ENCODE measurements around the gene BCR.

Gene BCR

DNA sequence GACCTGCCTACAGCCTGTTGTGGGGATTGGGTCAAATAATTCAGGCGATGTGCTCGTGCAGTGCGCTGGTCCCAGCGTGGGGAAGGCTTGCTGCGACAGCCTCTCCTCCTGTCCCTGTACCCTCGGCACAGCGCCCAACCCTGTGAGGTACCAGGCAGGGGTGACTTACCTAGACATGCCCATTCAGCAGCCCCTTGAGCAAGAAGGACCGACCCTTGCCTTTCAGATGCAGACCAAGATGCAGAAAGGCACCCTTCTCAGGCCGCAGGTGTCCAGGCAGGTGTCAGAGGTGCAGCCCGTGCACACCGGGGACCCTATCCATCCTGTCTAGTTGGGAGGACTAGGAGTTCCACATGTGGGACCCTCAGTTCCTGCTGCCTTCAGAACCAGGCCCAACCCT is 102.7 kb downstream of the BCR start:
- TF ChIP-seq, protein P1, sequence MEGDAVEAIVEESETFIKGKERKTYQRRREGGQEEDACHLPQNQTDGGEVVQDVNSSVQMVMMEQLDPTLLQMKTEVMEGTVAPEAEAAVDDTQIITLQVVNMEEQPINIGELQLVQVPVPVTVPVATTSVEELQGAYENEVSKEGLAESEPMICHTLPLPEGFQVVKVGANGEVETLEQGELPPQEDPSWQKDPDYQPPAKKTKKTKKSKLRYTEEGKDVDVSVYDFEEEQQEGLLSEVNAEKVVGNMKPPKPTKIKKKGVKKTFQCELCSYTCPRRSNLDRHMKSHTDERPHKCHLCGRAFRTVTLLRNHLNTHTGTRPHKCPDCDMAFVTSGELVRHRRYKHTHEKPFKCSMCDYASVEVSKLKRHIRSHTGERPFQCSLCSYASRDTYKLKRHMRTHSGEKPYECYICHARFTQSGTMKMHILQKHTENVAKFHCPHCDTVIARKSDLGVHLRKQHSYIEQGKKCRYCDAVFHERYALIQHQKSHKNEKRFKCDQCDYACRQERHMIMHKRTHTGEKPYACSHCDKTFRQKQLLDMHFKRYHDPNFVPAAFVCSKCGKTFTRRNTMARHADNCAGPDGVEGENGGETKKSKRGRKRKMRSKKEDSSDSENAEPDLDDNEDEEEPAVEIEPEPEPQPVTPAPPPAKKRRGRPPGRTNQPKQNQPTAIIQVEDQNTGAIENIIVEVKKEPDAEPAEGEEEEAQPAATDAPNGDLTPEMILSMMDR (IDR thresholded peaks at IDR 0.05; ENCODE audit: control extremely low read depth, extremely low read depth, low read depth, missing control alignments): no peak
- ChIA-PET POLR2A (no interaction called here), CTCF (interaction anchor here (1.2 to 13.3 kb wide), 11 partner anchors 10 to 324 kb away, joined by 3 to 229 read pairs (median 11); partner anchors contain the start of gene BCR)
- DNase-seq (ENCODE audit: extremely low spot score): no peak

DNA sequence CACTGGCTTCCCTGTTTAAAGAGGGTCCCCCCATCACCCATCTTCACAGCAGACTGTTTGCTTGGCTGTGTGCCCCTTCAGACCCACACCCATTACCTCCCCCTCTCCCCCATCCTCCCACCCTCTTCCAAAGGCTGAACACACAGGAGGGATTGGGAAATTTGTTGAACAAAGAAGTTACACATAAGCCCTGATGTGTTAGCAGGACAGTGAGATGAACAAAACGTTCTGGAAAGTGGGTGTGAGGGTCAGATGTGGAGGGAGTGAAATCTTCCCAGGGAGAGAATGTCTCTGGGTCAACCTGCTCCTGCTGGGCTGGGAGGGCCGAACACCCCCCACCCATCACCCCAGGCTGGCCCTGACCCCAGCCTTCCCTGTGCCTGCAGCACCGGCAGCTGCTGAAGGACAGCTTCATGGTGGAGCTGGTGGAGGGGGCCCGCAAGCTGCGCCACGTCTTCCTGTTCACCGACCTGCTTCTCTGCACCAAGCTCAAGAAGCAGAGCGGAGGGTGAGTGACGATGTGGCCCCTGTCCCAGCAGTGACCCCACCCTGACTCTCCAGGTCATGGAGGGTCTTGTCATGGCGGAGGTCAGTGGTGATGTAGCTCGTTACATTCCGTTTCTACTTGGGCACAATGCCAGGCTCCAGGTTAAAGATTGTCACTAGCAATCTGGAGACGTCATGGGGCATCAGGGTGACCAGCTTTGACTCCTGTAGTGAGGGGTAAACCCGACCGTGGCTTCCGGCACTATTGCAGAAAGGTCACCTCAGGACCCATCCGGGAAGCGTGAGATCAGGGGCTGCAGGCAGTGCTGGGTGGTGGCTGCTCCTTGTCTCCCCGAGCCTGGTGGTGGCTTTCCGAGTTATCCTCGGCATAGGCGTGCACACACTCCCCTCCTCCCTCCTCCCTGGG is 103.5 kb downstream of the BCR start:
- CTCF ChIA-PET: interaction anchor here (0.8 to 13.3 kb wide), 4 partner anchors 10 to 512 kb away, joined by 3 to 229 read pairs (median 28); partner anchors contain the start of gene BCR
- POLR2A ChIA-PET: no interaction called here
- no peak for DNase-seq (ENCODE audit: extremely low spot score)
- TF ChIP-seq, protein P1 (IDR thresholded peaks at IDR 0.05; ENCODE audit: control extremely low read depth, extremely low read depth, low read depth, missing control alignments): no peak

DNA sequence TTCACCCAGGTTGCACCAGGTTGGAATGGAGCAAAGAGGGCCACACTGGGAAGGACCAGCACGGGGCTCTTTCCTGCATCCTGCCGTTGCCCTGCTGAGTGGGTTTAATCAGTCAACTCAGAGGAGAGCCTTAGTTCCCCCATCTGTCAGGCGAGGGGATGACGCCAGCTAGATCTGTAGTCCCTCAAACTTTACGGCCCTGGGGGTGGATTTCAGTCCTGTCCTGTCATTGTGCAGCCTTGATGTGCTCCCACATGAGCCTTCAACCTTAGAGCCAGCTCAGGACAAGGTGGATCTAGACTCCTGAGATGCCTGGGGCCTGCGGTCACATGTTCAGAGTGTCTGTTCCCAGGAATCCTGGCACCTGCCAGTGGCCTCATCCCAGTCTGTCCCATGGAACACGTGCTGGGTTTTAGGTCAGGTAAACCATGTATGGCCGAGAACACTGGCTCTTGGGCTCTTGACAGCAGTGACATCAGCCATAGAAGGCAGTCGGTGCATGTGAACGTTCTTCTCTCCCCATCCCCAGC is 104.3 kb downstream of the BCR start:
- CTCF ChIA-PET: interaction anchor here (1.8 to 13.3 kb wide), 3 partner anchors 7 to 326 kb away, joined by 4 to 229 read pairs (median 53); partner anchors contain the start of gene BCR
- DNase-seq (ENCODE audit: extremely low spot score): no peak
- TF ChIP-seq, protein P1 (IDR thresholded peaks at IDR 0.05; ENCODE audit: control extremely low read depth, extremely low read depth, low read depth, missing control alignments): no peak
- POLR2A ChIA-PET: no interaction called here

DNA sequence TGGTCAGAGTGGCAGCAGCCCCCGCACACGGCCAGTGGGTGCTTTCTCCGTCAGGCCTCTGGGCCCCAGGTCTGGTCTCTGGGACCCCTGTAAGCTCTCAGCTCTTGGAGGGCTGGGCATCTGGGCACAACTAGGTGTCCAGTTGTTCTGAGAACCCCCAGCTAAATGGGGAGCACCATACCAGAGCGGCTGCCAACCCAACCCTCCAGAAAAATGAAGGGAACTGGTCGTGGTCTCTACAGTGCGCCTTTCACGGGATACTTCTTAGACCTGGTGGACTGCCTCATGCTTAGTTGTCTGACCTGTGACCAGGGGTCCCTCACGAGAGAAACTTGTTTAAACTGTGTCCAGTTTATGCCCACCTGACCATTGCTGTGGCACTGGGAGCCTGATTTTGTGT is 104.9 kb downstream of the BCR start:
- CTCF ChIA-PET: interaction anchor here (1.8 to 13.3 kb wide), 3 partner anchors 8 to 326 kb away, joined by 4 to 229 read pairs (median 53); partner anchors contain the start of gene BCR
- TF ChIP-seq, protein P1 (IDR thresholded peaks at IDR 0.05; ENCODE audit: control extremely low read depth, extremely low read depth, low read depth, missing control alignments): no peak

DNA sequence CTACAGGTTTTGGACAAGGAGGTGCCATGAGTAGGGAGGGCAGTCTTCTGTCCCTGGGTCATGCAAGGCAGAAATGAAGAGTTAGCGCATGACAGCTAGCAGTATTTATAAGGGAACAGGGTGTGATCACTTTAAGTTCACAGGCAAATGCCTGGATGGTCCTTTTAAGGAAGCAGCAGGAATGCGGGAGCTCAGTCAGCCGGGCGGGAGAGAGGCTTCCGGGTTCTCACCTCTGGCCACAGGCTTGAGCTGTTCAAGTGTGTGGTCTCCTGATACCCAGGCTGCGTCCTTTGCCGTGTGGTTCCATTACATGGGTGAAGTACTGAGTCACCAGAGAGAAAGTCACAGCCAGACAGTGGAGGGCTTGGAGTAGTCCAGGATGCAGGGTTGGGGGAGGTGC is 105.4 kb downstream of the BCR start:
- TF ChIP-seq, protein P1 (IDR thresholded peaks at IDR 0.05; ENCODE audit: control extremely low read depth, extremely low read depth, low read depth, missing control alignments): no peak
- ChIA-PET CTCF (interaction anchor here (0.8 to 13.3 kb wide), 3 partner anchors 8 to 158 kb away, joined by 3 to 229 read pairs (median 4); partner anchors contain the start of gene BCR), POLR2A (no interaction called here)
- DNase-seq (ENCODE audit: extremely low spot score): no peak

More for the DNA sequence above, 104.9 kb downstream of the BCR start:
- DNase-seq (ENCODE audit: extremely low spot score): no peak
- POLR2A ChIA-PET: no interaction called here

DNA sequence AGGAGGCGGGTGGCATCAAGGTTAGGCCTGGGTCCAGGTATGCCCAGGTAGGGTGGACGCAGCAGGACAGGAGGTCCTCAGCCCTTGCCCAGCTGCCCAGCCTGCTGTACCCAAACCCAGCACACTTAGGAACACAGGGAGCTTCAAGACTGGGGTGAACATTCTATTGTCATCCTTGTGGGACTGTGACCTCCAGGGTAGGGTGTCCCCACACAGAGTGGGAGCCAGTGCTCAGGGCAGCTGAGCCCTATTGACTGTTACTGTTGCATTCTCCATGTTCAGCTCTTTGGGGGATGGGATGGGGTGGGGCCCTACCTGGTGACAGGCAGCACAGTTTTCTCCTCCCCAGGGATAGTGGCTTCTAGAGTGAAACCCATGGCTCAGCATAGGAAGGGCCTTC is 106.0 kb downstream of the BCR start:
- TF ChIP-seq, protein P1 (IDR thresholded peaks at IDR 0.05; ENCODE audit: control extremely low read depth, extremely low read depth, low read depth, missing control alignments): no peak
- CTCF ChIA-PET: interaction anchor here (0.8 to 13.3 kb wide), 3 partner anchors 9 to 158 kb away, joined by 3 to 229 read pairs (median 4); partner anchors contain the start of gene BCR
- POLR2A ChIA-PET: no interaction called here
- DNase-seq (ENCODE audit: extremely low spot score): no peak

Measured in GM10248 (cell line).